PC-3 (cell line): ENCODE data around the gene PEX16.

ENCODE experiments used
- EZH2 ChIP-seq: fragments of 300-600 bp; sonication (generic); IDR thresholded peaks from one replicate; pipeline ENCODE4 v1.6.1; 2017; ENCODE audit warnings: antibody characterized with exemption, mild to moderate bottlenecking, low read length; ENCODE audit not compliant: unreplicated experiment
- EZH2phosphoT487 ChIP-seq: fragments of 300-600 bp; sonication (generic); IDR thresholded peaks from 2 replicates; pipeline ENCODE4 v1.6.1; 2018; ENCODE audit warnings: mild to moderate bottlenecking, antibody characterized with exemption, low read length, borderline replicate concordance
- TF ChIP-seq, protein P1 (sequence below): fragments of 300-600 bp; sonication (generic); conservative IDR thresholded peaks from 2 replicates; pipeline ENCODE4 v1.5.1; 2017; ENCODE audit warnings: antibody characterized with exemption, low read depth, mild to moderate bottlenecking, low read length

GRCh38 chr11:45900916-45901617 lies 16.6 kb downstream of the PEX16 start:
- TF ChIP-seq, protein P1, sequence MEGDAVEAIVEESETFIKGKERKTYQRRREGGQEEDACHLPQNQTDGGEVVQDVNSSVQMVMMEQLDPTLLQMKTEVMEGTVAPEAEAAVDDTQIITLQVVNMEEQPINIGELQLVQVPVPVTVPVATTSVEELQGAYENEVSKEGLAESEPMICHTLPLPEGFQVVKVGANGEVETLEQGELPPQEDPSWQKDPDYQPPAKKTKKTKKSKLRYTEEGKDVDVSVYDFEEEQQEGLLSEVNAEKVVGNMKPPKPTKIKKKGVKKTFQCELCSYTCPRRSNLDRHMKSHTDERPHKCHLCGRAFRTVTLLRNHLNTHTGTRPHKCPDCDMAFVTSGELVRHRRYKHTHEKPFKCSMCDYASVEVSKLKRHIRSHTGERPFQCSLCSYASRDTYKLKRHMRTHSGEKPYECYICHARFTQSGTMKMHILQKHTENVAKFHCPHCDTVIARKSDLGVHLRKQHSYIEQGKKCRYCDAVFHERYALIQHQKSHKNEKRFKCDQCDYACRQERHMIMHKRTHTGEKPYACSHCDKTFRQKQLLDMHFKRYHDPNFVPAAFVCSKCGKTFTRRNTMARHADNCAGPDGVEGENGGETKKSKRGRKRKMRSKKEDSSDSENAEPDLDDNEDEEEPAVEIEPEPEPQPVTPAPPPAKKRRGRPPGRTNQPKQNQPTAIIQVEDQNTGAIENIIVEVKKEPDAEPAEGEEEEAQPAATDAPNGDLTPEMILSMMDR, result no peak
- TF ChIP-seq EZH2 (no peak), EZH2phosphoT487 (no peak)
